ENCODE results near the gene MED13L.
A peak's percentile ranks its signal among the peaks of the same experiment; 100 is the strongest.

The MED13L gene

GRCh38 chr12:115950959-115951358, 326.5 kb downstream of the MED13L start:
- DNase-seq (ENCODE audit: insufficient read length, low spot score) (no peak), FAIRE-seq (no peak)
- no peak for TF ChIP-seq CTCF (IDR thresholded peaks at IDR 0.05; ENCODE audit: insufficient read depth, missing control alignments)

- TF ChIP-seq CTCF (IDR thresholded peaks at IDR 0.05; ENCODE audit: insufficient read depth, missing control alignments) = no peak
- no peak for FAIRE-seq
- no peak for DNase-seq (ENCODE audit: insufficient read length, low spot score)
Observed at GRCh38 chr12:115949675-115950074, 327.8 kb downstream of the MED13L start.

- DNase-seq (ENCODE audit: insufficient read length, low spot score) (no peak), FAIRE-seq (no peak)
- no peak for TF ChIP-seq CTCF (IDR thresholded peaks at IDR 0.05; ENCODE audit: insufficient read depth, missing control alignments)
Observed at GRCh38 chr12:115947696-115948062, 329.8 kb downstream of the MED13L start.

GRCh38 chr12:115946867-115947695, 330.4 kb downstream of the MED13L start:
- peak; percentile 41 for TF ChIP-seq CTCF (IDR thresholded peaks at IDR 0.05; ENCODE audit: insufficient read depth, missing control alignments)
- DNase-seq (ENCODE audit: insufficient read length, low spot score) = no peak
- FAIRE-seq = no peak

GRCh38 chr12:115946092-115946491, 331.4 kb downstream of the MED13L start:
- FAIRE-seq (no peak), DNase-seq (ENCODE audit: insufficient read length, low spot score) (no peak)
- no peak for TF ChIP-seq CTCF (IDR thresholded peaks at IDR 0.05; ENCODE audit: insufficient read depth, missing control alignments)

- DNase-seq (ENCODE audit: insufficient read length, low spot score) = no peak
- TF ChIP-seq CTCF (IDR thresholded peaks at IDR 0.05; ENCODE audit: insufficient read depth, missing control alignments) = no peak
- FAIRE-seq = no peak
Observed at GRCh38 chr12:115945491-115945885, 332.0 kb downstream of the MED13L start.

GRCh38 chr12:115944837-115945490, 332.5 kb downstream of the MED13L start:
- TF ChIP-seq CTCF (IDR thresholded peaks at IDR 0.05; ENCODE audit: insufficient read depth, missing control alignments) = no peak
- FAIRE-seq = no peak
- no peak for DNase-seq (ENCODE audit: insufficient read length, low spot score)
